ENCODE data around the gene KANSL1. TPM values are rescaled to one million over a fixed set of nuclear protein-coding genes. Genes with fewer than 3 reads are reported as not detected.
A peak's percentile ranks its signal among the peaks of the same experiment; 100 is the strongest.
"Not testable (repeated sequence)": the region's sequence is repeated elsewhere in the genome, so short reads cannot be mapped to it uniquely, and the experiment has no call there.

The KANSL1 gene
- total RNA-seq, 2 donors from 2014 or later, result 29.4 to 40.7 TPM

DNA sequence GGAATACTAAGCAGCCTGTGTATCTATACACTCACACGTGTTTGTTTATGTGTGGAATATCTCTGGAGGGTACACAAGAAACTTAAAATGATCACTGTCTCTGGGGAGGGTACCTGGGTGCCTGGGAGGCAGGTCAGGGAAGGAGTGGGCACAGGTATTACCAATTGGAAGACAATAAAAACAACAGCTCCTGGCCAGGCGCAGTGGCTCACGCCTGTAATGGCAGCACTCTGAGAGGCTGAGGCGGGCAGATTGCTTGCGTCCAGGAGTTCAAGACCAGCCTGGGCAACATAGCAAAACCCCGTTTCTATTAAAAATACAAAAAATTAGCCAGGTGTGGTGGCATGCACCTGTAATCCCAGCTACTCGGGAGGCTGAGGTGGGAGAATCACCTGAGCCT is 169.9 kb downstream of the KANSL1 start:
- DNase-seq; ATAC-seq; intact Hi-C loops (cut with DNase I): not testable (repeated sequence)

GRCh38 chr17:46020998-46021397 is 172.2 kb downstream of the KANSL1 start:
- no peak for ATAC-seq
- intact Hi-C loops (cut with DNase I), result no loop called here
- DNase-seq, result no peak

GRCh38 chr17:46020023-46020761 is 173.0 kb downstream of the KANSL1 start:
- intact Hi-C loops (cut with DNase I), result no loop called here
- no peak for DNase-seq
- peak; percentile 46 to 71 for ATAC-seq

DNA sequence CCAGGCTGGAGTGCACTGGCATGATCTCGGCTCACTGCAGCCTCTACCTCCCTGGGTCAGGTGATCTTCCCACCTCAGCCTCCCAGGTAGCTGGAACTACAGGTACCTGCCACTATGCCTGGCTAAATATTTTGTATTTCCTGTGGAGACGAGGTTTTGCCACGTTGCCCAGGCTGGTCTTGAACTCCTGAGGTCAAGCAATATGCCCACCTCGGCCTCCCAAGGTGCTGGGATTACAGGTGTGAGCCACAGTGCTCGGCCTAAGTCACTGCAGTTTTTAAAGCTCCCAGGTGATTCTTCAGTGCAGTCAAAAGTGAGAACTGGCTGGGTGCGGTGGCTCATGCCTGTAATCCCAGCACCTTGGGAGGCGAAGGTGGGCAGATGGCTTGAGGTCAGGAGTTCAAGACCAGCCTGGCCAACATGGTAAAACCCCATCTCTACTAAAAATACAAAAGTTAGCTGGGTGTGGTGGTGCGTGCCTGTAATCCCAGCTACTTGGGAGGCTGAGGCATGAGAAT is 173.8 kb downstream of the KANSL1 start:
- DNase-seq; intact Hi-C loops (cut with DNase I); ATAC-seq: not testable (repeated sequence)

DNA sequence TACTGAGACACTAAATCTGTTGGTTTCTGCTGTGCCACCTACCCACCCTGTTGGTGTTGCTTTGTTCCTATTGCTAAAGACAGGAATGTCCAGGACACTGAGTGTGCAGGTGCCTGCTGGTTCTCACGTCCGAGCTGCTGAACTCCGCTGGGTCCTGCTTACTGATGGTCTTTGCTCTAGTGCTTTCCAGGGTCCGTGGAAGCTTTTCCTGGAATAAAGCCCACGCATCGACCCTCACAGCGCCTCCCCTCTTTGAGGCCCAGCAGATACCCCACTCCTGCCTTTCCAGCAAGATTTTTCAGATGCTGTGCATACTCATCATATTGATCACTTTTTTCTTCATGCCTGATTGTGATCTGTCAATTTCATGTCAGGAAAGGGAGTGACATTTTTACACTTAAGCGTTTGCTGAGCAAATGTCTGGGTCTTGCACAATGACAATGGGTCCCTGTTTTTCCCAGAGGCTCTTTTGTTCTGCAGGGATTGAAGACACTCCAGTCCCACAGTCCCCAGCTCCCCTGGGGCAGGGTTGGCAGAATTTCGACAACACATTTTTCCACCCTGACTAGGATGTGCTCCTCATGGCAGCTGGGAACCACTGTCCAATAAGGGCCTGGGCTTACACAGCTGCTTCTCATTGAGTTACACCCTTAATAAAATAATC is 179.6 kb downstream of the KANSL1 start:
- intact Hi-C loops (cut with DNase I), result no loop called here
- DNase-seq (no peak), ATAC-seq (no peak)

DNA sequence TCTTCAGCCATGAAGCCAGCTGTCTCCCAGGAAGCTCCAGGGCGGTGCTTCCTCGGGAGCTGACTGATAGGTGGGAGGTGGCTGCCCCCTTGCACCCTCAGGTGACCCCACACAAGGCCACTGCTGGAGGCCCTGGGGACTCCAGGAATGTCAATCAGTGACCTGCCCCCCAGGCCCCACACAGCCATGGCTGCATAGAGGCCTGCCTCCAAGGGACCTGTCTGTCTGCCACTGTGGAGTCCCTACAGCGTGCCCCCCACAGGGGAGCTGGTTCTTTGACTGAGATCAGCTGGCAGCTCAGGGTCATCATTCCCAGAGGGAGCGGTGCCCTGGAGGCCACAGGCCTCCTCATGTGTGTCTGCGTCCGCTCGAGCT is 180.1 kb downstream of the KANSL1 start:
- intact Hi-C loops (cut with DNase I), result no loop called here
- DNase-seq (no peak), ATAC-seq (no peak)

GRCh38 chr17:46012506-46013079 is 180.6 kb downstream of the KANSL1 start:
- intact Hi-C loops (cut with DNase I), result no loop called here
- DNase-seq, result no peak
- no peak for ATAC-seq

GRCh38 chr17:46011711-46012505 is 181.3 kb downstream of the KANSL1 start:
- intact Hi-C loops (cut with DNase I), result no loop called here
- no peak for ATAC-seq
- no peak for DNase-seq

DNA sequence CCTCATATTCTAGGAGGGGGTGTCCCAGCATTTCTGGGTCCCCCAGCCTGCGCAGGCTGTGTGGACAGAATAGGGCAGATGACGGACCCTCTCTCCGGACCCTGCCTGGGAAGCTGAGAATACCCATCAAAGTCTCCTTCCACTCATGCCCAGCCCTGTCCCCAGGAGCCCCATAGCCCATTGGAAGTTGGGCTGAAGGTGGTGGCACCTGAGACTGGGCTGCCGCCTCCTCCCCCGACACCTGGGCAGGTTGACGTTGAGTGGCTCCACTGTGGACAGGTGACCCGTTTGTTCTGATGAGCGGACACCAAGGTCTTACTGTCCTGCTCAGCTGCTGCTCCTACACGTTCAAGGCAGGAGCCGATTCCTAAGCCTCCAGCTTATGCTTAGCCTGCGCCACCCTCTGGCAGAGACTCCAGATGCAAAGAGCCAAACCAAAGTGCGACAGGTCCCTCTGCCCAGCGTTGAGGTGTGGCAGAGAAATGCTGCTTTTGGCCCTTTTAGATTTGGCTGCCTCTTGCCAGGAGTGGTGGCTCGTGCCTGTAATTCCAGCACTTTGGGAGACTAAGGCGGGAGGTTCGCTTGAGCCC is 182.5 kb downstream of the KANSL1 start:
- no peak for ATAC-seq
- intact Hi-C loops (cut with DNase I), result no loop called here
- DNase-seq, result no peak

GRCh38 chr17:46009681-46010596 is 183.3 kb downstream of the KANSL1 start:
- intact Hi-C loops (cut with DNase I), result loop anchor here in 1 of 2 donors (10.0 kb wide), 1 partner anchor 255 kb away; no protein-coding TSS in a partner anchor
- no peak for DNase-seq
- ATAC-seq, result no peak

DNA sequence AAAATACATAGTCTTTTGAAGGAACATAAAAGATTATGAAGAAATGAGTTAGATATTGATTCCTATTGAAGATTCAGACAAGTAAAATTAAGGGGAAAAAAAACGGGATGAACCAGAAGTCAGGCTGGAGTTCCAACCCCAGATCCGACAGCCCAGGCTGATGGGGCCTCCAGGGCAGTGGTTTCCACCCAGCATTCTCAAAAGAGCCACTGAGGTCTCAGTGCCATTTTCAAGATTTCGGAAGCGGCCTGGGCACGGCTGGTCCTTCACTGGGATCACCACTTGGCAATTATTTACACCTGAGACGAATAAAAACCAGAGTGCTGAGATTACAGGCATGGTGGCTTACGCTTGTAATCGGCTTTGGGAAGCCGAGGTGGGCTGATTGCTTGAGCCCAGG is 184.6 kb downstream of the KANSL1 start:
- intact Hi-C loops (cut with DNase I), result loop anchor here in 1 of 2 donors (10.0 kb wide), 1 partner anchor 256 kb away; no protein-coding TSS in a partner anchor
- no peak for DNase-seq
- no peak for ATAC-seq

- ATAC-seq (no peak), DNase-seq (no peak)
- intact Hi-C loops (cut with DNase I), result loop anchor here in 1 of 2 donors (10.0 kb wide), 1 partner anchor 257 kb away; no protein-coding TSS in a partner anchor
Measured at GRCh38 chr17:46007461-46007965, 185.7 kb downstream of the KANSL1 start.

DNA sequence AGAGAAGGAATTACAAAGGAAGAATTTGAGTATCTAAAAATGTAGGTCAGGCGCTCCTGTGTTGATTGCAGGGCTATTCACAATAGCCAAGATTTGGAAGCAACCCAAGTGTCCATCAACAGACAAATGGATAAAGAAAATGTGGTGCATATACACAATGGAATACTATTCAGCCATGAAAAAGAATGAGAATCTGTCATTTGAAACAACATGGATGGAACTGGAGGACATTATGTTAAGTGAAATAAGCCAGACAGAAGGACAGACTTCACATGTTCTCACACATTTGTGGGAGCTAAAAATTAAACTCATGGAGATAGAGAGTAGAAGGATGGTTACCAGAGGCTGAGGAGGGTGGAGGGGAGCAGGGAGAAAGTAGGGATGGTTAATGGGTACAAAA is 187.1 kb downstream of the KANSL1 start:
- not testable (repeated sequence) for ATAC-seq, DNase-seq
- intact Hi-C loops (cut with DNase I), result loop anchor here in 1 of 2 donors (10.0 kb wide), 1 partner anchor 259 kb away; no protein-coding TSS in a partner anchor

DNA sequence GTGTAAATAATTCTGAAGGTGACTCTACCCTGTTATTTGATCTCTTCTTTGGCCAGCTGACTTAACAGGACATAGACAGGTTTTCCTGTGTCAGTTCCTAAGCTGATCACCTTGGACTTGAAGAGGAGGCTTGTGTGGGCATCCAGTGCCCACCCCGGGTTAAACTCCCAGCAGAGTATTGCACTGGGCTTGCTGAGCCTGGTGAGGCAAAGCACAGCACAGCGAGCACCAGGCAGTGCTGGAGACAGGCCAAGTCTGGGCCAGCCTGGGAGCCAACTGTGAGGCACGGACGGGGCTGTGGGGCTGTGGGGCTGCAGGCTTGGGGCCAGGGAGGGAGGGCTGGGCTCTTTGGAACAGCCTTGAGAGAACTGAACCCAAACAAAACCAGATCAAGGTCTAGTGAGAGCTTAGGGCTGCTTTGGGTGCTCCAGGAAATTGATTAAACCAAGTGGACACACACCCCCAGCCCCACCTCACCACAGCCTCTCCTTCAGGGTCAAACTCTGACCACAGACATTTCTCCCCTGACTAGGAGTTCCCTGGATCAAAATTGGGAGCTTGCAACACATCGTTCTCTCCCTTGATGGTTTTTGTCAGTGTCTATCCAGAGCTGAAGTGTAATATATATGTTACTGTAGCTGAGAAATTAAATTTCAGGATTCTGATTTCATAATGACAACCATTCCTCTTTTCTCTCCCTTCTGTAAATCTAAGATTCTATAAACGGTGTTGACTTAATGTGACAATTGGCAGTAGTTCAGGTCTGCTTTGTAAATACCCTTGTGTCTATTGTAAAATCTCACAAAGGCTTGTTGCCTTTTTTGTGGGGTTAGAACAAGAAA is 189.1 kb downstream of the KANSL1 start:
- DNase-seq (peak; percentile 39), ATAC-seq (peak; percentile 62 to 68)

GRCh38 chr17:46002973-46003316 is 190.3 kb downstream of the KANSL1 start:
- intact Hi-C loops (cut with DNase I), result loop anchor here (2.0 to 10.0 kb wide), 4 partner anchors 34 to 262 kb away; no protein-coding TSS in a partner anchor
- DNase-seq, result no peak
- no peak for ATAC-seq

More for the DNA sequence above, 189.1 kb downstream of the KANSL1 start:
- intact Hi-C loops (cut with DNase I), result loop anchor here (2.0 to 10.0 kb wide), 4 partner anchors 33 to 261 kb away; no protein-coding TSS in a partner anchor

- intact Hi-C loops (cut with DNase I), result loop anchor here (2.0 to 10.0 kb wide), 4 partner anchors 35 to 262 kb away; no protein-coding TSS in a partner anchor
- peak; percentile 64 to 79 for ATAC-seq
- DNase-seq, result peak; percentile 55
Measured at GRCh38 chr17:46002311-46002972, 190.8 kb downstream of the KANSL1 start.
